H9 (cell line): Measurements from ENCODE around the gene PRKAG2. TPM values are rescaled to one million over a fixed set of nuclear protein-coding genes. Genes with fewer than 3 reads are reported as not detected.

ENCODE experiments used
- DNase-seq: peaks from one replicate; pipeline ENCODE4 v3.0.0-alpha.2; 2017
- H2AFZ ChIP-seq: one replicate; pipeline ENCODE4 v1.6.1; 2013; ENCODE audit warnings: mild to moderate bottlenecking, low read length, control low read depth, moderate library complexity
- H2AK5ac ChIP-seq: 2 replicates; pipeline ENCODE4 v1.6.1; 2013; ENCODE audit warnings: low read length, control low read depth, mixed read lengths; ENCODE audit not compliant: insufficient read length
- H2BK120ac ChIP-seq: one replicate; pipeline ENCODE4 v1.6.1; 2013; ENCODE audit warnings: low read depth, mild to moderate bottlenecking, low read length, control low read depth, inconsistent platforms; ENCODE audit not compliant: poor library complexity, severe bottlenecking
- H2BK12ac ChIP-seq: 2 replicates; pipeline ENCODE4 v1.6.1; 2013; ENCODE audit warnings: low read length, control low read depth, mixed read lengths, low read depth; ENCODE audit not compliant: insufficient read length
- H2BK15ac ChIP-seq: 2 replicates; pipeline ENCODE4 v1.6.1; 2013; ENCODE audit warnings: low read depth, low read length, control low read depth
- H2BK20ac ChIP-seq: one replicate; pipeline ENCODE4 v1.6.1; 2013; ENCODE audit warnings: low read depth, mild to moderate bottlenecking, low read length, control low read depth, inconsistent platforms; ENCODE audit not compliant: poor library complexity, severe bottlenecking
- H2BK5ac ChIP-seq: 2 replicates; pipeline ENCODE4 v1.6.1; 2013; ENCODE audit warnings: low read length, control low read depth, mixed read lengths; ENCODE audit not compliant: insufficient read length
- H3K14ac ChIP-seq: 2 replicates; pipeline ENCODE4 v1.6.1; 2013; ENCODE audit warnings: low read length, control low read depth; ENCODE audit not compliant: insufficient read depth
- H3K18ac ChIP-seq: 2 replicates; pipeline ENCODE4 v1.6.1; 2013; ENCODE audit warnings: low read depth, mild to moderate bottlenecking, mixed read lengths, low read length, control low read depth; ENCODE audit not compliant: insufficient read length
- H3K23ac ChIP-seq: 2 replicates; pipeline ENCODE4 v1.6.1; 2013; ENCODE audit warnings: low read length, control low read depth, mixed read lengths, low read depth; ENCODE audit not compliant: insufficient read length
- H3K23me2 ChIP-seq: 2 replicates; pipeline ENCODE4 v1.6.1; 2013; ENCODE audit warnings: low read depth, mild to moderate bottlenecking, mixed read lengths, low read length, control low read depth; ENCODE audit not compliant: insufficient read length, poor library complexity, severe bottlenecking
- H3K27ac ChIP-seq: 2 replicates; pipeline ENCODE4 v1.5.1; 2013; ENCODE audit warnings: low read length, control low read depth, mixed read lengths, low read depth; ENCODE audit not compliant: insufficient read length
- H3K27me3 ChIP-seq: 2 replicates; pipeline ENCODE4 v1.6.1; 2013; ENCODE audit warnings: low read length, control low read depth, inconsistent platforms; ENCODE audit not compliant: insufficient read depth
- H3K4ac ChIP-seq: 2 replicates; pipeline ENCODE4 v1.6.1; 2013; ENCODE audit warnings: low read depth, mild to moderate bottlenecking, control low read depth, inconsistent platforms, low read length, moderate library complexity
- H3K4me1 ChIP-seq: 2 replicates; pipeline ENCODE4 v1.6.1; 2013; ENCODE audit warnings: low read length, control low read depth, inconsistent platforms; ENCODE audit not compliant: insufficient read depth
- H3K4me2 ChIP-seq: 2 replicates; pipeline ENCODE4 v1.6.1; 2013; ENCODE audit warnings: low read length, control low read depth, mixed read lengths; ENCODE audit not compliant: insufficient read length, insufficient read depth
- H3K56ac ChIP-seq: 2 replicates; pipeline ENCODE4 v1.6.1; 2013; ENCODE audit warnings: low read depth, mild to moderate bottlenecking, mixed read lengths, low read length, control low read depth; ENCODE audit not compliant: insufficient read length
- H3K79me1 ChIP-seq: 2 replicates; pipeline ENCODE4 v1.6.1; 2013; ENCODE audit warnings: low read depth, mild to moderate bottlenecking, moderate library complexity, low read length, control low read depth, inconsistent platforms; ENCODE audit not compliant: insufficient read depth, poor library complexity, severe bottlenecking
- H3K79me2 ChIP-seq: 2 replicates; pipeline ENCODE4 v1.6.1; 2013; ENCODE audit warnings: low read length, control low read depth, inconsistent platforms; ENCODE audit not compliant: insufficient read depth
- H3K9ac ChIP-seq: 2 replicates; pipeline ENCODE4 v1.6.1; 2013; ENCODE audit warnings: low read length, control low read depth, mixed read lengths; ENCODE audit not compliant: insufficient read length; ENCODE audit errors: extremely low read depth
- H3K9me3 ChIP-seq: one replicate; pipeline ENCODE4 v1.6.1; 2013; ENCODE audit warnings: low read depth, low read length, inconsistent platforms; ENCODE audit not compliant: control insufficient read depth
- H3T11ph ChIP-seq: one replicate; pipeline ENCODE4 v1.6.1; 2013; ENCODE audit warnings: mild to moderate bottlenecking, low read length, control low read depth, inconsistent platforms
- H4K20me1 ChIP-seq: one replicate; pipeline ENCODE4 v1.6.1; 2013; ENCODE audit not compliant: control insufficient read depth, insufficient read length, insufficient read depth
- H4K5ac ChIP-seq: 2 replicates; pipeline ENCODE4 v1.6.1; 2013; ENCODE audit warnings: low read depth, mild to moderate bottlenecking, mixed read lengths, low read length, control low read depth; ENCODE audit not compliant: insufficient read length
- H4K8ac ChIP-seq: replicated peaks from 2 replicates; pipeline ENCODE4 v1.6.1; 2013; ENCODE audit warnings: low read length, control low read depth, mixed read lengths, low read depth; ENCODE audit not compliant: insufficient read length
- H4K91ac ChIP-seq: 2 replicates; pipeline ENCODE4 v1.6.1; 2013; ENCODE audit warnings: low read depth, mild to moderate bottlenecking, moderate library complexity, mixed read lengths, low read length, control low read depth; ENCODE audit not compliant: insufficient read length
- H3K27ac Mint-ChIP-seq, 3 experiments: 2 replicates in 2 of 3; 3 replicates in 1 of 3; pipeline ENCODE4 v1.8.0; 2020 to 2021; ENCODE audit warnings: mixed read lengths in 3 of 3, mild to moderate bottlenecking in 1 of 3, moderate library complexity in 1 of 3
- H3K27me3 Mint-ChIP-seq: 2 replicates; pipeline ENCODE4 v1.8.0; 2021; ENCODE audit warnings: low read depth, mild to moderate bottlenecking, moderate library complexity, mixed read lengths
- H3K36me3 Mint-ChIP-seq, 3 experiments: 2 replicates in 2 of 3; 3 replicates in 1 of 3; pipeline ENCODE4 v1.8.0; 2020 to 2021; ENCODE audit warnings: low read depth in 3 of 3, mixed read lengths in 3 of 3; ENCODE audit not compliant: insufficient read depth in 1 of 3
- H3K4me1 Mint-ChIP-seq, 2 experiments: 2 replicates each; pipeline ENCODE4 v1.8.0; 2020; ENCODE audit warnings: mixed read lengths in 2 of 2
- H3K4me3 Mint-ChIP-seq, 2 experiments: 2 replicates in 1 of 2; 3 replicates in 1 of 2; pipeline ENCODE4 v1.8.0; 2020 to 2021; ENCODE audit warnings: mild to moderate bottlenecking in 2 of 2, mixed read lengths in 2 of 2, moderate library complexity in 1 of 2
- H3K9me3 Mint-ChIP-seq, 2 experiments: 2 replicates in 1 of 2; 3 replicates in 1 of 2; pipeline ENCODE4 v1.8.0; 2020; ENCODE audit warnings: mild to moderate bottlenecking in 2 of 2, mixed read lengths in 2 of 2, moderate library complexity in 1 of 2
- WGBS: extraction: QIAGEN DNeasy Blood & Tissue Kit; methylation state at CpG from one replicate; pipeline ENCODE4 v1.1.7; 2013; ENCODE audit warnings: missing lambda C conversion rate, low lambda C conversion rate, mixed read lengths; ENCODE audit not compliant: insufficient read length; ENCODE audit errors: extremely low coverage; 5-methylcytosine and 5-hydroxymethylcytosine counted together
- total RNA-seq: library from RNA; stranded (reverse); gene quantifications from 2 replicates; pipeline ENCODE4 v1.2.1, GENCODE V29; 2021
- TF ChIP-seq, protein P1 (sequence below): fragments of 200-600 bp; sonication (generic); conservative IDR thresholded peaks from 3 replicates; pipeline ENCODE4 v1.8.0; 2021; ENCODE audit warnings: antibody characterized with exemption, mild to moderate bottlenecking

The PRKAG2 gene
- total RNA-seq, 1 experiment from 2014 or later: 11.8 TPM

DNA sequence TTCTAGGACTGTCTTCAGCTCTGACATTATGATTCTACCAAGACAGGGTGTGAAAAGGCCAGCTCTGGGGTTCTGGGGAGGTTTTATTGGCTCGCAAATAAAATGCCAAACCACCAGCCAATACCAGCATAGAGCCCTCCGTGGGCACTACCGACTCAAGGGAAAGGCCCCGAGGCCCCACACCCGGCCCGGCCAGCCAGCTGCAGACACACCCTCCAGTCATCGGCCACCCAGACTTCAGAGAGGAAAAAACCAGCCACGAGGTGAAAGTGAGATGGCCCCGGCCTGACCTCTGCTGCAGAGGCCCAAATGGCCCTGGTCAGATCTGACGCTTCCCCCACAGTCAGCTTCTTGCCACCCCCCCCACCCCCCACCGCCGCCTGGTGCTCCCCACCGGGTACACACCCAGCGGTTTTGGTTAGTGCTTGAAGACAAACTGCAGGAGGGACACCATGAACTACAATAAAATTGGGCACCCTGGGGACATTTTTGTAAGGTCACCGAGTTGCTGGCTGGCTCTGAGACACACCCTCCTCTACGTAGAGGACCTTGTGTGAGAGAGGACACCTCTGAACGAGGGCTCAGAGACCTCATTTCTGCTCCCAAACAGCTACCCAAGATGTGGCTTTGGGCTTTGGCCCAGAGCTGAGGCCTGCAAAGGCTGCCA is 79.9 kb downstream of the PRKAG2 start:
- no peaks in the 10 kb centered on the region for H3K79me1 ChIP-seq
- H3K9ac ChIP-seq: no peak overlapping the region
- no peaks in the 10 kb centered on the region for H3K27me3 ChIP-seq
- no peak overlapping the region for H2BK20ac ChIP-seq
- H3K14ac ChIP-seq: no peak overlapping the region
- no peak overlapping the region for H2BK15ac ChIP-seq
- no peak overlapping the region for H2AK5ac ChIP-seq
- no peak overlapping the region for H3K56ac ChIP-seq
- H3K4ac ChIP-seq: no peak overlapping the region
- H3K23ac ChIP-seq: no peak overlapping the region
- no peak overlapping the region for H2AFZ ChIP-seq
- H3K18ac ChIP-seq: no peak overlapping the region
- H4K8ac ChIP-seq: no peak overlapping the region
- no peaks in the 10 kb centered on the region; a peak in 1 of 5 replicates for H3K9me3 Mint-ChIP-seq
- H3K23me2 ChIP-seq: no peaks in the 10 kb centered on the region
- H3K79me2 ChIP-seq: no peaks in the 10 kb centered on the region
- H3K4me1 Mint-ChIP-seq: peaks cover 15 to 26% of the 10 kb centered on the region in 2 experiments
- no peak overlapping the region for H2BK5ac ChIP-seq
- H3K27ac Mint-ChIP-seq: no peak overlapping the region
- no peak overlapping the region for H3K27ac ChIP-seq
- H2BK12ac ChIP-seq: no peak overlapping the region
- H4K20me1 ChIP-seq: no peaks in the 10 kb centered on the region
- H3K4me1 ChIP-seq: no peaks in the 10 kb centered on the region
- DNase-seq: no peak
- no peak overlapping the region for H2BK120ac ChIP-seq
- no peak overlapping the region for H3K4me2 ChIP-seq
- H3T11ph ChIP-seq: no peak overlapping the region
- H4K91ac ChIP-seq: no peak overlapping the region
- TF ChIP-seq, protein P1, sequence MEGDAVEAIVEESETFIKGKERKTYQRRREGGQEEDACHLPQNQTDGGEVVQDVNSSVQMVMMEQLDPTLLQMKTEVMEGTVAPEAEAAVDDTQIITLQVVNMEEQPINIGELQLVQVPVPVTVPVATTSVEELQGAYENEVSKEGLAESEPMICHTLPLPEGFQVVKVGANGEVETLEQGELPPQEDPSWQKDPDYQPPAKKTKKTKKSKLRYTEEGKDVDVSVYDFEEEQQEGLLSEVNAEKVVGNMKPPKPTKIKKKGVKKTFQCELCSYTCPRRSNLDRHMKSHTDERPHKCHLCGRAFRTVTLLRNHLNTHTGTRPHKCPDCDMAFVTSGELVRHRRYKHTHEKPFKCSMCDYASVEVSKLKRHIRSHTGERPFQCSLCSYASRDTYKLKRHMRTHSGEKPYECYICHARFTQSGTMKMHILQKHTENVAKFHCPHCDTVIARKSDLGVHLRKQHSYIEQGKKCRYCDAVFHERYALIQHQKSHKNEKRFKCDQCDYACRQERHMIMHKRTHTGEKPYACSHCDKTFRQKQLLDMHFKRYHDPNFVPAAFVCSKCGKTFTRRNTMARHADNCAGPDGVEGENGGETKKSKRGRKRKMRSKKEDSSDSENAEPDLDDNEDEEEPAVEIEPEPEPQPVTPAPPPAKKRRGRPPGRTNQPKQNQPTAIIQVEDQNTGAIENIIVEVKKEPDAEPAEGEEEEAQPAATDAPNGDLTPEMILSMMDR: no peak
- no peaks in the 10 kb centered on the region for H3K36me3 Mint-ChIP-seq
- no peak overlapping the region for H4K5ac ChIP-seq
- no CpG with 5 or more reads among the region's 17 CpGs for WGBS
- H3K4me3 Mint-ChIP-seq: no peak overlapping the region
- H3K27me3 Mint-ChIP-seq: peaks cover 3% of the 10 kb centered on the region; the same call in 1 of the 2 replicates
- H3K9me3 ChIP-seq: no peaks in the 10 kb centered on the region
